ENCODE data around the gene PSMA7.

The PSMA7 gene

DNA sequence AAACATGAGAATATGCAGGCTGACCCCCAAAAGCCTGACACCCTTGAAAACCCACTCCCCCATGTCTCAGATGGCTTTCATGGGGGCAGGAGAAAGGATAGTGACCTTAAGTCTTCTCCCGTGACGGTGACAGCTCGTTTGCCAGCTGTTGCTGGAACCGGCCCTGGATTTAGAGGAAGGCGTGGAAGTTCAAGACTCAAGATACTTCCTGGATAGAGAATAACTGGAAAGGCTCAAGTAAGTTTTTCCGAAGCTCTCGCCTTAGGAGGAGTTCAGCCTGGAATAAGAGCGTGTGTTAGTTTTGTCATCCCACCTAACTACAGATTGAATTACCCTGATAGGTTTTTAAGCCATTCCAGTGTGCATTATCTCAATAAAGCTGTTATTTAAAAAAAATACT lies 28.1 kb upstream of the PSMA7 start:
- no peak for DNase-seq

DNA sequence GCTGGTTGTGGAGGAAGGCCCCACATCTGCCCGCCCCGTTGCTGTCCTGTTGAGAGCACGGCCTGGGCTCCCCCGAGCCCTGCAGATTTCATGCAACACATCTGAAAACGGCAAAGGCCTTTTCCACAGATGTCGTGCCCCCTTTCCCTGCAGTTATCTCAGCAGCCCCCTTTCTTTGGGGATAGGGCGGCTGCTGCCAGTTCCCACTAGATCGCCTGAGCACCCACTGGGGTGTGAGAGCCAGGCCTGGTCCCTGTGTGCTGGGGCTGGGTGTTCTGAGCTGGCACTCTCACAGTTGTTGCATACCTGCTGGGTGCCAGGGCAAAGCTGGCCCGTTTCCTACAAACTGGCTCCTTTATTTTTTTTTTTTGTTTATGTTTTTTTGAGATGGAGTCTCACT lies 27.3 kb upstream of the PSMA7 start:
- DNase-seq = no peak

DNA sequence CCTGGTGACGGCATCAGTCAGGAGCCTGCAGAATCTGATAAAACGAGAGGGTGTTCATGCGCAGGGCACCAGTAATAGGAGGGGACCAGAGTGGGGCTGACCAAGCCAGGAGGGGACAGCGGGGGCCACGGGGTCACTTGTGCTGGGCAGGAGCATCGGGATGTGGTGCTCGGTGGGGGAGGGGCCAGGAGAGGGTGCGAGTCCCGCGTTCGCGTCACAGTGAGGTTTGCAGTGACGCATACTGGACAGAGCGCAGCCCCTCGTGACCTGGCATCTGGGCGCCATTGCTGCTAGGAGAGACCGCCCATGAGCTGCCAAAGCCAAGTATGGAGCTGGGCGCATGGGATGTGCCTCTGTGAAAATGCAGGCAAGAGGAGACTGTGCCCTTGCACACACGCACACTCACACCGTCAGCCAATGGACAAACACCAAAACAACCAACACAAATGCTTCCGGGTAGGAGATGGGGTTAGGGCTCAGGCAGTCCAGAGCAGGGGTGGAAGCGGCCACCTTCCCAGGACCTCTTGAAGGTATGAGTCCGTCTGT lies 25.8 kb upstream of the PSMA7 start:
- no peak for DNase-seq

DNA sequence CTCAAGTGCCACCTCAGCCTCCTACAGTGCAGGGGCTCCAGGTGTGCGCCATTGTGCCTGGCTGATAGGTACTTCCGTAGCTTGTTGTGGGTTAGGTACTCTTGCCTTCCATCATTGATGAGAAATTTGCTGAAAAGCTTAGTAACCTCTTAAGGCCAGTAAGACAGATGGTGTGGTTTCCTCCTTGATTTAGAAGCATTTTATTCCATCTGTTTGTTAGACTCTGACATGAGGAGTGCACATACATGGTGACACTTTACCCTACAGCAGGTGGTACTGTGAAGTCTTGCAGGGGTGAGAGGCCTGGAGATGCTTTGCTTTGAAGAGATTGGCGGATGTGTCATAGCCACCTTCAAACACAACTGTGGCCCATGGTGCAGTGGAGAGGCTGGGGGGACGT lies 24.9 kb upstream of the PSMA7 start:
- DNase-seq = no peak

DNA sequence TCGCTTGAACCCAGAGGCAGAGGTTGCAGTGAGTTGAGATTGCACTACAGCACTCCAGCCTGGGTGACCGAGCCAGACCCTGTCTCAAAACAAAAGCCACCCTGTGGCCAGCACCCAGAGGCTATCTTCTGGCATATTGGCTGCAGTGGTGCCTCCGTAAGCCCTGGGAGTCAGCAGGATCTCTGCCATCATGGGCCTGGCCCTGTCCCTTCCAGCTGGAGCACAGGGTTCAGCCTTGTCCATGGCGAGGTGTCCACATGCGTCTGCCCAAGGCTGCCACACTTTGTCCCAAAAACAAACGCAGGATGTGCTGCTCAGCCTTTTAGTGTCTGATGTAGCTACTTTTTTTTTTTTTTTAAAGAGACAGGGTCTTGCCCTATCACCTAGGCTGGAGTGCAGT lies 24.3 kb upstream of the PSMA7 start:
- no peak for DNase-seq

DNA sequence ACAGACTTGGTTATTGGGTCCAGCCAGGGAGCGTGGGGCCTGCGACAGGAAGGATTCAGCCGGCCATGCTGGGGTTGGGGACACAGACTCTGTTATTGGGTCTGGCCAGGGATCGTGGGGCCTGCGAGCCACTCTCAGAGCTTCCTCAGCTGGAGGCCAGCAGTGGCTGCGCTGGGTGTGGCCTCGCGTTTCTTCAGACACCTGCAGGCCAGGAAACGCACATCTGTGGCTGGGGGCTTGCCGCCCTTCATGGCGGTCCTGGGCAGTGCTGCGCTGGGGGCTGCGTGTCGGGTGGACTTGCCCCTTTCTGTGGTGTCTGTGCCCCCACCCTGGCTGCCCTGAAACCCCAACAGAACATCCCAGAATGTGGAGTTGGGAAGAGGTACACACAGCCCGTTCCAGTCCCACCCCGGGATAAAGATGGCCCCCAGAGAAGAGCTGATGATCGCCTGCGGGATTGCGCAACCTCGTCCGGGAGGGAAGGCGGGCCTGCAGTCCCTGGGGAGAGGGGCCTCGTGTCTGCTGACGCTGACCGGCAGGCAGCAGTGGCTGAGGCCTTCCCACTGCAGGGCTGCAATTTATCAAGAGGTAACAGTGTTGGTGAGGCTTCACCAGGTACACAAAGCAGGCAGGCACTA lies 22.7 kb upstream of the PSMA7 start:
- no peak for DNase-seq

DNA sequence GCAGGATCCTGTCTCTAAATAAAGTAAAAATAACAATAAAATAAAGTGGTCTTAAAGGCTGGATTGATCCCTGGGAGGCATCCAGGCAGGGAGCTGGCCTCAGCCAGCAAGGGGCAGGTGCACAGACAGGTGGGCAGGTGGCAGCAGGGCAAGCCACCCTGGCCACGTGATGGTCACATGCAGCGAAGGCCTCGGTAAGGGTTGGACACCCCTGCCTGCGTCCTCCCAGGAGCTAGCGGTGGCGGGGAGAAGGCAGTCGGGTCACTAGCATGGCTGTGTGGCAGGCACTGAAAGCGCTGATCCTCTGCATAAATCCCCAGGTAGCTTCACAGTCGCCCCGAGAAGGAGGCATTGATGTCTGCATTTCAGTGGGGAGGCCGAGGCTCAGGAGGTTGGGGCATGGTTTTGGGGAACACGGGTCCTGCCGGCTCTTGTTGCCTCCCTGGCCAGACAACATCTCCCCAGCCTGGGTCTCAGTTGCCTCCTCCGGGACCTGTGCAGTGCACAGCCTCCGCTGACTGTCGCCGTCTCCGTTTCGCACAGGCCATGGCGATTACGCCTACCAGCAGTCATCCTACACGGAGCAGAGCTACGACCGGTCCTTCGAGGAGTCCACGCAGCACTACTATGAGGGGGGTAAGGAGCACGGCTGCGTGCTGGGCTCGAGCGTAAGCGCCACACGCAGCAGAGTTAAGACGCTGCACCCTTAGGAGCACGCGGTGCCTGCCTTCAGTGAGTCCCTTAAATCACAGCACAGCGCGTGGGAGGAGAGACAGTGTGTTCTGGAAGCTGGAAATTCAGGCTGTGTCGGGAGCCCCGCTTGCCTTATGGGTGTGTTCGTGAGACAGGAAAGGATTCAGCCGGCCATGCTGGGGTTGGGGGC lies 21.9 kb upstream of the PSMA7 start:
- DNase-seq = no peak

DNA sequence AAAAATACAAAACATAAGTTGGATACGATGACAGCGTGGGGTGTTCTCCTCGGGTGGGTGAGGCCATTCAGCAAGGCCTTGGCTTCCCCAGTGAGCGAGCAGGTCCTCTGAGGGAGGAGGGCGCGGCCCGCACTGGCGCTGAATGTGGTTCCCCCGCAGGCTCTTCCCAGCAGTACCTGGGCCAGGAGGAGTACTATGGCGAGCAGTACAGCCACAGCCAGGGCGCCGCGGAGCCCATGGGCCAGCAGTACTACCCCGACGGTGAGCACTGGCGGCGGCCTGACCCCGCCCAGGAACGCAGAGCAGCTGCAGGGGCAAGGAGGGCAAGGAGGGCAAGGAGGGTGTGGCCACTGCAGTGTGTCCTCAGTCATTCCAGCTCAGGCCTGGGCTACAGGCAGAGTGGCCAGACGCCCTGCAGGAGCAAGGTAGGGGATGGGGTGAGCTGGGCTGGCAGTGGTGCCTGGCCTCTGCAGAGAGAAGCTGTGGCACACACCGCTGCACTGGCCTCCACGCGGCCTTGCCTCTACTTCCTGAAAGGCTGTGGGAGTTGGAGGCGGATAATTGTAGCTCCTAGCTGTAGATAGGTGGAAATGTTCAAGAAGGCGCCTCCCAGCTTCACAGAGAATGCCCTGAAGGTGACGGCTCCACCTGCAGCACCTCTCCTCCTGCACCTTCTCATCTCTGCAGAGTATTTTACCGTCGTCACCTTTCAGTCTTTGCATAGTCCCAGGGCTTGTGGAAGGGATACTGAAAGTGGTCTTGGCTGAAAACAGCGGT lies 21.0 kb upstream of the PSMA7 start:
- no peak for DNase-seq

DNA sequence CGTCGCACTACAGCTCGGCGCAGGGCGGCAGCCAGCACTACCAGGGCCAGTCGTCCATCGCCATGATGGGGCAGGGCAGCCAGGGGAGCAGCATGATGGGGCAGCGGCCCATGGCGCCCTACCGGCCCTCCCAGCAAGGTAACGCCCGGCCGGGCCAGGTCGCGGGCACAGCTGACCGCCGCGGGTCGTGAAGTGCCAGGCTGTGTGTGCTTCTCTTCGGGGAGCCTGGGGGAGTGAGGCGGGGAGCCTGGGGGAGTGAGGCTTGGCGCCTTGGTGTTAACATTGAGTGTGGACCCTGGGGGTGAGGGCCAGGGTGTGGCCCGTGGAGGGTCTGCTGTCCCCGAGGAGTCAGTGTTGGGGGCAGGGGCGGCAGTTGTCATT lies 20.3 kb upstream of the PSMA7 start:
- no peak for DNase-seq

DNA sequence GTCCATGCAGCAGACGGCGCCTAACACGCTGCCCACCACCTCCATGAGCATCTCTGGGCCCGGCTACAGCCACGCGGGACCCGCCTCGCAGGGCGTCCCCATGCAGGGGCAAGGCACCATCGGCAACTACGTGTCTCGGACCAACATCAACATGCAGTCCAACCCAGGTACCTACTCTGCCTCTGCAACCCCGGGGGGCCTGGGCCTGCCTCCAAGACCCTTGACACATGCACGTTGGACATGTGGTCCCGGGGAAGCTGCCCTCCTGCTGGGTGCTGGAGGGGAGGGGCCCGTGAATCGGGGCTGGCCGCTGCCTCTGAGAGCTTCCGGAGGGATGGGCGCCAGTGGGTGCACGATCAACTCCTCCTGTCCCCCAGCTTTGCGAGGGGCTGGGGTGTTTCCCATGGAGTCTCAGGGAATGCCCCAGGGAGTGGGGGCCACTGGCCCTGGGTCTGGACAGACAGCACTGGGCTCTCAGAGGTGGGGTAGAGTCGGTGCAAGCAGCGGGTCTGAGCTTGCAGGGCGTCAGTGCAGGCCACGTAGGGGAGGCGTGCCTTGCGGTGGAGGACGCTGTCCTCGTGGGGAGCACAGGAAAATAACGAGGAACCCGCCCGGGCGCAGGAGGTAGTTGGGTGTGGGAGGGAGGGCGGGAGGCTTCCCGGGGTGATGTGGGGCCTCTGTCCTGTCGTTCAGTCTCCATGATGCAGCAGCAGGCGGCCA lies 19.7 kb upstream of the PSMA7 start:
- DNase-seq = no peak

DNA sequence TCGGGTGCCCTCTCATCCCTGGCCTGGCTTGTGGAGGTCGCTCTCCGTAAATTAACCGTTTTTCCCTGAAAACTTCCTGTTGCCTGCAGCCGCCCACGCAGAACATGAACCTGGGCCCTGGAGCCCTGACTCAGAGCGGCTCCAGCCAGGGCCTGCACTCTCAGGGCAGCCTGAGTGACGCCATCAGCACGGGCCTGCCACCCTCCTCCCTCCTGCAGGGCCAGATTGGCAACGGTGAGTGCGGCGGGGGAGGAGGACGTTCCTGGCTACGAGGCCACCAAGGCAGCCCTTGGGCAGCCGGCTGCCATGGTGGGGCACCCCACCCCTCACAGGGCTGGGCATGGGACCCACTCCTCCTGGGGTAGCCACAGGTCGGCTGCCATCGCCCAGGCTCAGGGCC lies 18.2 kb upstream of the PSMA7 start:
- DNase-seq = no peak

DNA sequence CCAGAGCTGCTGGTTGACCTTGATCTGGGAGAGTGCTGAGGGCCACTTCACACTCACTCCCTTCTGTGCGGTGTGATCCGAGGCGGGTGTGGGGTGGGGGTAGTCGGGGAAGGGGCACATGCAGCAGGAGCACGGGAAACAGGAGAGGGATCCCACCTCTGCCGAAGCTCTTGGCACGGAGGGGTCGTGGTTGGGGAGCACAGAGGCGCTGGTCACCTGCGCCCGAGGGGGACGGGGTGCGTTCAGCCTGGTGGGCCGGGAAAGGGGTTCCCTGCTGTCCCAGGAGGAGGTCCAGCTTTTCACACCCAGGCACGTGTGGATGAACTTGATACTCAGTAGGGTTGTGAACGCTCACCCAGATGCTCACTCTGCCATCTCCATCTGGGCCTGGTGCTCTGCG lies 17.7 kb upstream of the PSMA7 start:
- DNase-seq = no peak

DNA sequence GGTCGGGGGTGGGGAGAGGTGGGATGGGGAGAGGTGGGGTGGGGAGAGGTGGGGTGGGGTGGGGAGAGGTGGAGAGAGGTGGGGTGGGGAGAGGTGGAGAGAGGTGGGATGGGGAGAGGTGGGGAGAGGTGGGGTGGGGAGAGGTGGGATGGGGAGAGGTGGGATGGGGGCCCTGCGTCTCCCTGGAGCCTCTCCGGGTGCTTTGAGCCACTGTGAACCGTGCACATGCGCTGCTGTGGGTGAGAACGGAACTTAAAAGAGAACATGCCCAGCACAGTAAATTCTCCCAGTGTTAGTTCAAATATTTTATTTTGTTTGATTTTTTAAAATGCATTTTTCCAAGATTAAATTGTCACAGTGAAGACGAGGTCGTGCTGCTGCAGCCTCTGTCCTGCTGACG lies 17.1 kb upstream of the PSMA7 start:
- no peak for DNase-seq

DNA sequence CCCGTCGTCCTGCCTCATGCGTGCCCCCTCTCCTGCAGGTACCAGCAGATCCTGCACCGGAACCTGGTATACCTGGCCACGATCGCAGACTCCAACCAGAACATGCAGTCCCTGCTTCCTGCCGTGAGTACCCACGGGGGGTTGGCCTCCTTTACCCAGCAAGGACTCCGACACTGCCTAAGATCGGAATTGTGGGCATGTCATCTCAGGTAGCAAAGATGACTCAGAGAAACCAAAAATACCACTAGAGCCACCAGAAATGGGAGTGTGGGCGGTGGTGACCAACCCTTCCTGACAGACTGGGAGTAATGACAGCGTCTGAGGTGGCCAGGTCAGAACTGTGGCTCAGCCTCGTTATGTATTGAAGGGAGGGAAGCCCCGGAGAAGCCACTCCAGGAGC lies 16.6 kb upstream of the PSMA7 start:
- DNase-seq = no peak

DNA sequence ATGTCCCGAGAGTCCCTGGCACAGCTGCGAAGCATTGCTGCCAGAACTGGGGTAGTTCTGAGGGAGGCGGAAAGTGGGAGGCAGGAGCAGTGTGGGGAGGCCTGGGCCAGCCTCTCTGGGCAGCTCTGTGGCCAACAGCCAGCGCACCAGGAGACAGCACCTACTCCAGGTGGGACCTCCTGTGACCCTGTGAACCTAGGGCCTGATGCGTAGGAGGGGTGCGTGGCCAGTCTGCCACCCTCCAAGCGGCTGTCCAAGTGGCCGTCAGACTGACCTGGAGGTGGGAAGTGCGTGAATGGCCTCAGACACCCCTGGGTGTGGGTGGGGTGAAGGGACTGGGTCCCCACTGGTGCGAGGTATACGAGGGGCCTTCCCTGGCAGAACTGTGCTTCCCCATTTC lies 15.9 kb upstream of the PSMA7 start:
- no peak for DNase-seq

DNA sequence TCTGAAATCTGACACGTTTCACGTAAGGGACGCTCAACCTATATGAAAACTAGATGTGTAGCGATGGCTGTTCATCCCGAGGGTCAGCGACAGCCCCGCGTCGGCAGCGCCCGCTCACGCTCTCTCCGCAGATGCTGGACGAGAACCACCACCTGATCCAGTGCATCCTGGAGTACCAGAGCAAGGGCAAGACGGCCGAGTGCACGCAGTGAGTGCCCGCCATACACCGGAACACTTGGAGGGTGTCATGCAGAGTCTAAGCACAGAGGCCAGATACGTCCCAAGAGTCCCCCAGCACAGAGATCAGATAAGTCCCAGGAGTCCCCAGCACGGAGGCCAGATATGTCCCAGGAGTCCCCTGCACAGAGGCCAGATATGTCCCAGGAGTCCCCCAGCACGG lies 15.3 kb upstream of the PSMA7 start:
- DNase-seq = no peak

DNA sequence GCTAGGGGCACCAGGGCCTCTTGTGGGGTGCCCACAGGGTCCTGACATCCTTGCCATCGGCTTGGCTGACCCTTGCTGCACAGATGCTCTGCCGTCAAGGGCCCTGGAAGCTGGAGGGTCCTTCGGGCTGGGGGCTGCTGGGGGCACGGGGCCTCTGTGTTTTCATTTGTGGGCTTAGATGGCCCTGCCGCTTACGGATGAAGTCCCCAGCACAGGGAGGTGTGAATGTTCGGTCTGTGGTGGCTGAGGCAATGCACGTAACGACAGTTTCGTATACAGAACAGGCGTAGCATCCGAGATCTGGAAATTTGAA lies 14.8 kb upstream of the PSMA7 start:
- no peak for DNase-seq

DNA sequence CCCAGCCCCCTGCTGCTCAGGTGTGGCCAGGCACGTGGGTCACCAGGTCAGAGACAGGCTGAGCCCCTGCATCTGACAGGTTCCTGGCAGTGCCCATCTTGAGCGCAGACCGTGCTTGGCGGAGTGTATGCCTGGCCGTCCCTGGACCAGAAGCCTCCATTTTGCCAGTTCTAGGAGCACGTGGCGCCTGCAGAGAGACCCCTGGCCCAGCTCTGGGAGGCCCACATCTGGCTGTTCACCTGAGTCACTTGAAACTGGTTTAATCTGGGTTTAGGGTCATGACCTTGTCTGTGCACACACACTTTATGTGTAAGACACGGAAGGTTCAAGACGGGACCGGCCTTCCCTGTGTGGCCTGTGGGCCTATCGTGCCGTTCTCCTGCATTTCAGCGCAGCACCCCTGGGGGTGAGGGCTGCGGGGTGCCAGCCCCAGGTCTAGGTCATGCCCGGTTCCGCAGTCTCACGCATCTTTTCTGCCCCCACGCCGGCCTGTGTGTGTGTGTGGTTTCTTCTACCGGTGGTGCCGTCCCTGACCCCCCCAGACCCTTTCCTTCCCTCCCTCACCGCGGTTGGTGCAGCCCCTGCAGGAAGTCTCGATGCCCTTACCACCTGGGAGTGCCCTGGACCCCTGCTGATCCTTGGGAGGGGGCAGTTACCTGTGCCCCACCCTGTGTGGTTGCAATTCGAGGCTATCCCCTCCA lies 14.3 kb upstream of the PSMA7 start:
- no peak for DNase-seq

DNA sequence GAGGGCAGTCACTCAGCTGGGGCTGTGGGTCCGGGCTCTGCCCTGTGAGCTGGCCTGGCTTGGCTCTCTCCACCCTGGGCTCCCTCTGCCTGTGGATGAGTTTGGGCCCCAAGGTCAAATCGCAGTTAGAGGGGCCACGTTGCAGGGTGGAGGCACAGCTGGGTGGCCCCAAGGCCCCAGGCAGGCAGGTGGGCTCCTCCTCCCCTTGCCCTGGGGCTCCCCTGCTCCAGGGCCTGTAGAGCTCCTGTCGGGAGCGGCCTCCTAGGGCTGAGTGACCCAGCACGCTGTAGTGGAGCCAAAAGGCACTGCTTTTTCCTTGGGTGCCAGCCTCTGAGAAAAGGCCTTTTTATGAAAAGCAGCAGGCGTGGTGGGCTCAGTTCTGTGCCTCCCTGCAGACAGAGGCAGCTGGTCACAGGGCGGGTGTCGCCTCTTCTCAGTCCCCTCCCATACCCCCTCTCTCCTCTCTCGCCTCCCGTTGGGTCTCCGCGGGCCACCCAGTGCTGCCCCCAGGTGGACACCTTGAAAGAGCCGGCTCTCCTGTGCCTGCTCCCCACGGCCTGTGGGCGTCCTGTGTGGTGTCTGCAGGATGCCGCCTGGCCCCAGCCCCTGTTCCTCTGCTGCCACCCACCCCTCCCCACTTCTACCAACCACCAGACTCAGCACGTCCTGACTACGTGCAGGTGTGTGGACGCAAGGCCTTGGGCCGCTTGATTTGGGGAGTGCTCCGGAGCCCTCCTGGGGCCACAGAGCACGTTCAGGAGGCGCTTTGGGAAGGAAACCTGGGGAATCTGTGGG lies 13.6 kb upstream of the PSMA7 start:
- peak; percentile 70 to 88 (median 73) for DNase-seq

DNA sequence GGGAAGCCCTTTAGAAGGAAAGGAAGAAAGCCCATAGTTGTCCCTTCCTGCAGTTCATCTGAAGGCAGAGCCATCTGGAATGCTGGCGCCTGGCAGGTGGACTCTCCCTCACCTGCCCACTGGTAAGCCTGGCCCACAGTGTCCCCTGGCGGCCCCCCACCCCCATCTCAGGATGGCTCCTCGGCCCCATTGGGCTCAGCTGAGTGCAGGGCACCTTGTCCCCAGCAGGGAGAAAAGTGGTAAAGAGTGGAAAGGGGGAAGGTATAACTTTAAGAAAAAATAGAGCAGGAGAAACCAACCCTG lies 13.0 kb upstream of the PSMA7 start:
- DNase-seq = no peak

DNA sequence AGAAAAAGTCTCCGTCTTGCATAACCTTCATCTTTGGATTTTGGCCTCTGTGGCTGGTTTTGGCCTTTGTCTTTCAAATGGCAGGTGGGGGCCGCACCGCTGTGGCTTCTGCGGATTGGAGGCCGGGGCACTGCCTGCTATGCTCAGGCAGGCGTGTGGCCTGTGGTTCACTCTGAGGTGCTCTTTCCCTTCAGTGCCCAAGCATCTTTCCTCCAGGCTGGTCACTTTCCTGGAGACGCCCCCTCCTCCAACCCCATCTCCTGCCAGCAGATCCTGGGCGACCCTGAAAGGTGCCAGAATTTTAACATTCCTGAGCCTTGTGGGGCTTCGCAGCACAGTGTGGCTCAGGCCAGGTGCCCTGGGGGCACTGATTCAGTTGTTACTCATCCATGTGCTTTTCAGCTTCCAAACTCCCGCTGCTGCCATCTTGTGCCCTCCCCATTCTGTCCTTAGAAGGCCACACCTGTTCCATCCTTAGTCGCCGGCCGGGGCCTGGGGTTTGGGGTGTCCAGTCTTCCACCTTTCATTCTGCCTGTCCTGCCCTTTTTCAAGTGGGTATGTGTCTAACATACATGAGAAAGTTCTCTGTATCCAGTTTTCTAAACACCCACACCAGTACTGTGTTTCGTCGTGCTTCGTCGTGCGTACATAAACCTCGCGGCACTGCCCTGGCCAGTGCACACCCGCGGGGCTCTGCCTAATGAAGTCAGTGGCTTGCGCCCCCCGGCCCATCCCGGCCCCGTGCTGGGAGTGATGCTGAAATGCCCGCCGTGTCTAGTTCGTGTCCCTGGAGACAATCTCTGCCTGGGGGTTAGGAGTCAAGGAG lies 12.4 kb upstream of the PSMA7 start:
- no peak for DNase-seq
